ENCODE data around the gene FIP1L1.
A peak's percentile ranks its signal among the peaks of the same experiment; 100 is the strongest.
"Not testable (repeated sequence)": the region's sequence is repeated elsewhere in the genome, so short reads cannot be mapped to it uniquely, and the experiment has no call there.

The FIP1L1 gene, protein sequence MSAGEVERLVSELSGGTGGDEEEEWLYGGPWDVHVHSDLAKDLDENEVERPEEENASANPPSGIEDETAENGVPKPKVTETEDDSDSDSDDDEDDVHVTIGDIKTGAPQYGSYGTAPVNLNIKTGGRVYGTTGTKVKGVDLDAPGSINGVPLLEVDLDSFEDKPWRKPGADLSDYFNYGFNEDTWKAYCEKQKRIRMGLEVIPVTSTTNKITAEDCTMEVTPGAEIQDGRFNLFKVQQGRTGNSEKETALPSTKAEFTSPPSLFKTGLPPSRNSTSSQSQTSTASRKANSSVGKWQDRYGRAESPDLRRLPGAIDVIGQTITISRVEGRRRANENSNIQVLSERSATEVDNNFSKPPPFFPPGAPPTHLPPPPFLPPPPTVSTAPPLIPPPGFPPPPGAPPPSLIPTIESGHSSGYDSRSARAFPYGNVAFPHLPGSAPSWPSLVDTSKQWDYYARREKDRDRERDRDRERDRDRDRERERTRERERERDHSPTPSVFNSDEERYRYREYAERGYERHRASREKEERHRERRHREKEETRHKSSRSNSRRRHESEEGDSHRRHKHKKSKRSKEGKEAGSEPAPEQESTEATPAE

DNA sequence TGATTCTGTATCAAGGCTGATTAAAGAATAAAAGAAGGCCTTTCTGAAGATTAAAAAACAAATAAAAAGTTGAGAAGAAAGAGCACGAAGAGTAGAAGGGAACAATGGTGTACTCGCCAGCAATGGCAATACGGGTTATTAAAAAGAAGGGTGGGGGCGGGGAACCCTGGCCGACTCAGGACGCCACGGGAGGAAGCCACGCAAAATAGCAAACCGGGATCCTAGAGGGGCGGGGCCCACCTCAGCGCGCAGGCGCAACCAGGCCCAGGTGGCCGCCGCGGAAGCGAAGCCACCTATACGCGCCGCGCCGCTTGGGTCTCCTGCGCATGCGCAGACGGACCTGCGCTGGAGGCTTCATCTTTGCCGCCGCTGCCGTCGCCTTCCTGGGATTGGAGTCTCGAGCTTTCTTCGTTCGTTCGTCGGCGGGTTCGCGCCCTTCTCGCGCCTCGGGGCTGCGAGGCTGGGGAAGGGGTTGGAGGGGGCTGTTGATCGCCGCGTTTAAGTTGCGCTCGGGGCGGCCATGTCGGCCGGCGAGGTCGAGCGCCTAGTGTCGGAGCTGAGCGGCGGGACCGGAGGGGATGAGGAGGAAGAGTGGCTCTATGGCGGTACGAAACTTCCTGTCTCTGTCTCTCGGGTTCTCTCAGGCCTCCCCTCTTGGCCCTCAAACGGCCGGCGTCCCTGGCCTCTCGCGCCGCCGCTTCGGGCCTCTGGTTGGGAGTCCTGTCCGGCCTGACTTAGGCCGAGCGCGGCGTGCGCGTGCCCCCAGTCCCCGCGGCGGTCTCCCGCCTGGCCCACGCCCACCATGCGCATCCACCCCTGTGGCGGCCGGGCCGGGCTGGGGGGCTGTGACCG lies at the start of gene FIP1L1:
FIP1L1 (plus strand) TSS at position 323 of the 852 bp plus-strand sequence; CDS start at position 521, 198 bp downstream.
- DNase-seq, result peak; percentile 96

DNA sequence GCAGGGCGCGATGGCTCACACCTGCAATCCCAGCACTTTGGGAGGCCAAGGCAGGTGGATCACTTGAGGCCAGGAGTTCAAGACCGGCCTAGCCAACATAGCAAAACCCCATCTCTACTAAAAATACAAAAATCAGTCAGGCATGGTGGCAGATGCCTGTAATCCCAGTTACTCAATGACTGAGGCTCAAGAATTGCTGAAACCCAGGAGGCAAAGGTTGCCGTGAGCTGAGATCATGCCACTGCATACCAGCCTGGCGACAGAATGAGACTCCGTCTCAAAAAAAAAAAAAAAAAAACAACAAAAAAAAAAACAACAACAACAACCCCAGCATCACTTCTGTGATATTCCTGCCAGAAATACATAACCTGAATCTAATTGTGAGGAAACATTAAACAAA lies 42.5 kb upstream of the FIP1L1 start:
- not testable (repeated sequence) for DNase-seq

DNA sequence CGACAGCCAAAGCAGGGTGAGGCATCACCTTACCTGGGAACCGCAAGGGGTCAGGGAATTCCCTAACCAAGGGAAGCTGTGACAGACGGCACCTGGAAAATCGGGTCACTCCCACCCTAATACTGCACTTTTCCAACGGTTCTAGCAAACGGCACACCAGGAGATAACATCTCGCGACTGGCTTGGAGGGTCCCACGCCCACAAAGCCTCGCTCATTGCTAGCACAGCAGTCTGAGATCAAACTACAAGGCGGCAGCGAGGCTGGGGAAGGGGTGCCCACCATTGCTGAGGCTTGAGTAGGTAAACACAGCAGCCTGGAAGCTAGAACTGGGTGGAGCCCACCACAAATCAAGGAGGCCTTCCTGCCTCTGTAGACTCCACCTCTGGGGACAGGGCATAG lies 37.3 kb upstream of the FIP1L1 start:
- DNase-seq, result not testable (repeated sequence)

DNA sequence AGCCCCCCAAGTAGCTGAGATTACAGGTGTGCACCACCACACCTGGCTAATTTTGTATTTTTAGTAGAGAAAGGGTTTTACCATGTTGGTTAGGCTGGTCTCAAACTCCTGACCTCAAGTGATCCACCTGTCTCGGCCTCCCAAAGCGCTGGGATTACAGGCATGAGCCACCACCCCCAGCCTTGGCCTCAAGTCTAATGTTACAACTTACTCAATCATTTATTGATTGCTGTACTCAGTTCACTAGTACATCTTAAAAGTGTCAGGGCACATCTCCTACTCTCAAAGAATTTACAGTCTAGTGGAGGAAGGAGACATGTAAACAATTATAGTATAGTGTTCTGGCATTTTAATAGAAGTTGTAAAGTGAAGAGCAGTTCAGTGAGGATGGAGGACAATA lies 31.0 kb upstream of the FIP1L1 start:
- not testable (repeated sequence) for DNase-seq

DNA sequence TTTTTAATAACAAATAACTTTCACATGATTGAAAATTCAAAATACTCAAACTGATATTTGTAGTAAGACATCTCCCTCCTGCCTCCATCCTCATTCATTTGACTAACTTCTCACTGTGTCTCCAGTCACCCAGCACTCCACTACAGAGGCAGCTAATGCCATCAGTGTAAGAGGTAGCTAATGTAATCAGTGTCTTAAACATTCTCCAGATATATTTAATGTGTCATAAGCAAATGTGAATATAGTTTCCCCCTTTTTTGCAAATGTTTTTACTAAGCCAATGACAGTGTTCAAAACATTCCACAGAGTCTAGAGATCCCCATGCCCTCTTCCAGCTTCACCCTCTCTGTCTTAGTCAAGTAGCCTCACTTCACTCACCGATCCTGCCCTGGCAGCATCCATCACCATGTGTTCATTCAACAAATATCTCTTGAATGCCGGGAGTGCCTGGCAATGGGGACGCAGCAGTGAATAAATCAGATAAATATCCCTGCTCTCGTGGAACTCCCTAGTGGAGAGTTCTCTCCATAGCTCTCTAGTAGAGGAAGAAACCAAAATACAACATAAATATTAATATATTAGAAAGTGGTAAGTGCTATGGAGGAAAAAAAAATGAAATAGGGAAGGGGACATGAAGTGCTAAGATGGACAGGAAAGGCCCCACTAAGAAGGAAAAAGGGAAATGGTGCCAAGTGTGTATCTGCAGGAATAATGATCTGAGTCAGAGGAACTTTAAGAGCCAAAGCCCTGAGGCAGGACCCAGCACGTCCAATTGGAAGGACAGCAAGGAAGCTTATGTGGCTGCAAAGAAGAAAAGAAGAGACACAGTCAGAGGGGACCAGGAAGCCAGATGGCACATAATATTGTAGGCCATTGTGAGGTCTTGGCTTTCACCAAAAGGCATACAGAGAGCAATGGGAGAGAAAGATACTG lies 30.3 kb upstream of the FIP1L1 start:
- DNase-seq, result no peak

DNA sequence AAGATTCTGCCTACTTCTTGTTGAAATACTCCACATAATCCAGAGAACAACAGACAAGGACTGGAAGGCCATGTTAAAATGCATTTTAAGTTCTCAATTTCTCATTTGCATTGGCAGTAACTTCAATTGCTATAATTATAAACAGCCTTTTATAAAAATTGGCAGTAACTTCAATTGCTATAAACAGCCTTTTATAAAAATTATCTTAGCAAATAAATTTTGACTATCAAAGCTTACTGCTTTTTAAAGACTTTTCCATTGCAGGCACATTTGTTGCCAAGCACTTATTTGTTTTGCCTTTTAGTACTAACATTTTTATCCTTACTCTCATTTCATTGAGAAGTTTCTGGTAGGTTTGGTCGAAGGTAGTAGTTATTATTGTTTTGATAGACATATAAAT lies 29.4 kb upstream of the FIP1L1 start:
- DNase-seq, result no peak

DNA sequence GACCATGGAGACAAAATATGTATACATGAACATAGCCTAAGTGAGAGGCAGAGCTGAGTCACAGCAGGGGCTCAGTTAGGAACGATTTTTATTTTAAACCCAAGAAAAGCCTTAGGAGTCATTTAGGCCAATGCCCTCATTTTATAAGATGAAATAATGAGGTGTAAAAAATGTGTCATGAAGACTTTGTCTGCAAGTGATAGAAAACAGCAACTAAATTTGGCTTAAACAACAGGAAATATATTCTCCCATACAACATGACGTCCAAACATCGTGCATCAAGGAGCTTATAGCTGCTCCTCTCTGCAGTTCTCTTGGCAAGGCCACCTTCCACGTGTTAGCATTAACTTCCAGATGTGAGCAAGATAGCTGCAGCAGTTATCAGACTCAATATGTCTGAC lies 28.4 kb upstream of the FIP1L1 start:
- DNase-seq, result no peak

DNA sequence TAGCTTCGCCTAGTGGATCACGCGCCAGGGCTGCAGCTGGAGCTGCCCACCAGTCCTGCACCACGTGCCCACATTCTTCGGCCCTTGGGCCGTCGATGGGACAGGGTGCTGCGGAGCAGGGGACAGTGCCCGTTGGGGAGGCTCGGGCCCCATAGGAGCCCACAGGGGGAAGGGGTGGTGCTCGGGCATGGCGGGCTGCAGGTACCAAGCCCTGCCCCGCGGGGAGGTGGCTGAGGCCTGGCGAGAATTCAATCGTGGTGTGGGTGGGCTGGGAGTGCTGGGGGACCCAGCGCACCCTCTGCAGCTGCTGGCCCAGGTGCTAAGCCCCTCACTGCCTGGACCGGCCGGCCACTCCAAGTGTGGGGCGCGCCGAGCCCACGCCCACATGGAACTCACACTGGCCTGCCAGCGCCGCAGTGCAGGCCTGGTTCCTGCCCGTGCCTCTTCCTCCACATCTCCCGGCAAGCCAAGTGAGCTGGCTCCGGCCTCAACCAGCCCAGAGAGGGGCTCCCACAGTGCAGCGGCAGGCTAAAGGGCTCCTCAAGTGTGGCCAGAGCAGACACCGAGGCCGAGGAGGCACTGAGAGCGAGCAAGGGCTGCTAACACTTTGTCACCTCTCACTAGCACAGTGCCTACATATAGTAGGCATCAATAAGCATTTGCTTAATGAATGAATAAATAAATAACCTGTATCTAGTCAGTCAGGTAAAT lies 23.3 kb upstream of the FIP1L1 start:
- DNase-seq, result no peak

DNA sequence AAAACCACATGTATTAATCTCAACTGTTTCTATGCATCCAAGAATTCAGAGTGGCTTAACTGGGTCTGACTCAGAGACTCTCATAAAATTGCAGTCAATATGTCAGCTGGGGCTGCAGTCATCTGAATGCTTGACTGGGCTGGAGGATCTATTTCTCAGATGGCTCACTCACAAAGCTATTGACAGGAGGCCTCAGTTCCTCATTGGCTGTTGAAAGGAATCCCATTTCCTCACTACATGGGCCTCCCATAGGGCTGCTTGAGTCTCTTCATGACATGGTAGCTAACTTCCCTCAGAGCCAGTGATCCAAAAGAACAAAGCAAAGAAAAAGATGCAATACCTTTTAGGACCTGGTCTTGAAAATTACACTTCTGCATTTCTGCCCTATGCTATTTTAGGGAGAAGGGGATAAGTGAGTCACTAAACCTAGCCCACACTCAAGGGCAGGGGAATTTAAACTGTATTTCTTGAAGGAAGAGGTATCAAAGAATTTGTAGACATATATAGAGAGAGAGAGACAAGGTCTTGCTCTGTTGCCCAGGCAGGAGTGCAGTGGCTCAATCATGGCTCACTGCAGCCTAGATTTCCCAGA lies 21.4 kb upstream of the FIP1L1 start:
- DNase-seq, result no peak

DNA sequence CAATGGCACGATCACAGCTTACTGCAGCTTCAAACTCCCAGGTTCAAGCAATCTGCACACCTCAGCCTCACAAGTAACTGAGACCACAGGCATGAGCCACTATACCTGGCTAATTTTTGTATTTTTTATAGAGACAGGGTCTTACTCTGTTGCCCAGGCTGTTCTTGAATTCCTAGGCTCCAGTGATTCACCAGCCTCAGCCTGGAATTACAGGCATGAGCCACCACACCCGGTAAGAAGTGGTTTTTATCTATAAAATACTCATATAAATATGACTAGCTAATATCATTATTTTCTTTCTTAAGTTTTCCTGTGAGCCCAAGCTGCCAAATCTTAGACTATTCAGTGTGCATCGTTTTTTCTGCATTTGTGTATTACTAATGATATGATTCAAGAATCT lies 16.0 kb upstream of the FIP1L1 start:
- no peak for DNase-seq

DNA sequence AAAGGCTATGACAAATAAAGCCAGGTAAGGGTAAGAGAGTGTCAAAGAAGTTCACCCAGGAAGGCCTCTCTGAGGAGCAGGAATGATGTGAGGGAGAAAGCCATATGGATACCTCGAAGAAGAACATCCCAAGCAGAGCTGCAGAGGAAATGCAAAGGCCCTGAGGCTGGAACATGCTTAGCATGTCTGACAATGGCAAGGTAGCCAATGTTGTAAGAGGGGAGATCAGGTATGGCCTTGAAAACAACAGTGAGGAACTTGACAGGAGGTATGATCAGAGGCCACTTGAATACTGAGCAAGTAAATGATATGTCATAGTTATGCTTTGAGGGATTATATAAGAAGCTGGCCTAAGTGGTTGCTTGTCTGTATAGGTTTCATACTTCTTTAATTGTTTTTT lies 15.3 kb upstream of the FIP1L1 start:
- no peak for DNase-seq

DNA sequence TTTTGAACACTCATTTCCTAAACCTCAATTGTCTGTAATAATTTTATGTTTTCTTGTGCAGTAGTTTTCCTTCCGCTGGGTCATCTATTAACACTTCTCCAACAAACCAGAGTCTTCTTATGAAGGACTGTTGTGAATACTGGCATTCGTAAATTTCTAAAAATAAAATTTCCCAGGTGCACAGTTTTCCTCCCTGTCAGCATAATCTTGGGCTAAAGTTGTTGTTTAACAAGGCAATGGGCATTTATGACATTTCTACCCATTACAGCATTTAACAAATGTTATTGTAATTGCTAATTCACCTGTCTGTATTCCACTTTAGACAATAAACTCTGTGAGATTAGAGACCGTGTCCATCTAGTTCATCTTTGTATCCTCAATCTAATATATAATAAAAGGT lies 12.8 kb upstream of the FIP1L1 start:
- no peak for DNase-seq

DNA sequence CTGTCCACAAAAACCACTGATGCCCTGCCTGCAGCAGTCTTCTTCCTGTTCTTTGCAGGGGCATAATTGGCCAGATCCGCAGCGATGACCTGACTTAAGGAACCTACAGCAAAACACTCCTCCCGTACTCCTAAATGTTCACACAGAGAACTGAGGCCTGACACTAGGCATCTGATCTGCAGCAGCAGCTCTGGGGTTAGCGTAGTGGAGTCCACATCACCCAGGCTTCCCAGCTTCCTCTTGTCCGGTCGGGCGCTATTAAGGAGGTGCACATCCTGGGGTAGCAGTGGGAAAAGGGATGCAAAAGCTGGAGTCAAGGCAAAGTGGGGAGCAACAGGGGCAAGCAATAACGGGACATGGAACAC lies 12.3 kb upstream of the FIP1L1 start:
- DNase-seq, result no peak

DNA sequence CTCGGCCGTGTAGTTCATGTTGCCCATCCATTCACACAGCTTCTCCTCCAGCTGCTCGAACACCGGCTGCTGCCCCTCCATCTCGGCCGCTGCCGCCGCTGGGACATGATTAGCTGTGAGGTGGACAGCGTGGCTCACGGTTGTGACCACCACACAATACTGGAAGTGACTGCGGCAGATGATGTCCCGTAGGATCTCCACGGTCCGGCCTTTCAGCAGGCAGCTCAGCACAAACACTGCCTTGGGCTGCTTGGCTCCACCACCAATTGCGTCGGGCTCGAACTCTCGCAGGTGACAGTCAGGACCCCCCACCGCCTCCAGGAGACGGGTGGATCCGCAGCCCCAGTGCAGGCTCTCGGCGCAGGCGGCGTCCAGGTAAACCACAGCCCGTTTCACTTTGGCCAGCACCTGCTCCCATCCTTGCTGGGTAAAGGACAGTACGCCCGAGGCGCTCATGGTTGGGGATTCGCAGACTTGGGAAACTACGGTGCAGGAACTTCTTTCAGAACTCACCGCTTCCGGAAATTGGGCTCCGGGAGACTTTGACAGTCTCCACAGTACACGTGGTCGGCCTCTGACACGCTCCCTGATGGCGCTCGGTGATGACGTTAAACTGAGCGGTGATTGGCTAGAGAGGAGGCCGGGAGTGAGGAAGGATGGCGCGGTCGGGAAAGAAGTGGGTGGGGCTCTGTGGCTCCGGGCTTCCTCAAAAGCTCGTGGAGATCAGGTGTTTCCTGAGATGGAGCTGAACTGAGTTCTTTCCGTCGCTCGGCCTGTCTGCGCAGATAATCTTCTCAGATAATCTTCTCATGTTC lies 11.7 kb upstream of the FIP1L1 start, which contains the start of gene SCFD2:
SCFD2 (minus strand) TSS at position 576 of the 815 bp plus-strand sequence.
- peak; percentile 97 for DNase-seq

DNA sequence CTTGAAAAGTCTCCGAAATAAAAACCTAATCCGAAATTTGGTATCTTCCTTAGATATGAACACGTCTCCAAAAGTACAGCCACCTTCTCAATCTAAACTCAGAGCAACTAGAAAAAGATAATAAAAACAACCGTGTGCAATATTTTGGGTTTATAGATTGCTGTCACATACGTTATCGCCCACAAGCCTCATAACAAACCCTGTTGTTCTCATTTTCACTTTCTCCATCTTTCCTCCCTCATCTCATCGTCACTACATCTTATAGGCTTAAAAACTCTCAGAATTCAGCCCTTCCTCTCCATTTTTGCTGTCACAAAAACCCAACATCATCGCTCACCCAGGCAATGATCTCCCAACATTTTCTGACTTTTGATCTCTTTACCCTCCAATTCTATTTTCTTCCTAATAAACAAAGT lies 11.1 kb upstream of the FIP1L1 start:
- no peak for DNase-seq

DNA sequence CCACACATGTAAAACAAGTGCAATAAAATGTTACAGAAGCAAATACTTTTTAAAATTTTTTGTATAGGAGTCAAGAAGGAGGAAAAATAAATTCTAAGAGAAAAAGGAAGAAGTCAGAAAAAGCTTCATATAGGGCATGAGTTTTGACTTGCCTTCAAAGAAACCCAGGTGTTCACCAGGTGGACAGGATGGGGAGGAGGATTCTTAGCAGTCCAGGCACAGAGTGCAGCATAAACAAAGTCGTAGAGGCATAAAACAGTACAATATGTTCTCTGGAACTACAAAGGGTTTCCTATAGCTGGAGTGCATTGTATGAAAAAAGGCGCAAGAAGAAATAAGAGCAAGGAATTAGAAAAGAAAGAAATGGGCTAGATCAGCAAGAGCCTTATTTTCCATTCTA lies 9.7 kb upstream of the FIP1L1 start:
- no peak for DNase-seq

DNA sequence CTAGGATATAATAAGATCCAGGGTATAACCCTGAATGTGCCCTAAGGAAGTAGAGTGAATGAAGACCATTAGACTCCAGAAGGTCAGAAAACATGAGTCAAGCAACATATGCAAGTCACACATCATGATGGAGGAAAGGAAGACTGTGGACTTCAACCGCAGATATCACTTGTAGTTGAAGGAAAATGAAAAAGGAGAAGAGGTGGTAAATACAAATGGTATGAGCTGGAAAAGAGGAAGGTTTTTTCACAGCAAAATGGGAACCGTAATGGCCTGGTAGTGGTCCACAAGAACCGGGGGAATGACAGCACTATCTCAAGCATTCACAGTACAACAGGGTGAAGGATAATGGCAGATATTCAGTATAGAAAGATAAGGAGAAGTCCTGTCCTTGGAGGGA lies 6.4 kb upstream of the FIP1L1 start:
- no peak for DNase-seq

DNA sequence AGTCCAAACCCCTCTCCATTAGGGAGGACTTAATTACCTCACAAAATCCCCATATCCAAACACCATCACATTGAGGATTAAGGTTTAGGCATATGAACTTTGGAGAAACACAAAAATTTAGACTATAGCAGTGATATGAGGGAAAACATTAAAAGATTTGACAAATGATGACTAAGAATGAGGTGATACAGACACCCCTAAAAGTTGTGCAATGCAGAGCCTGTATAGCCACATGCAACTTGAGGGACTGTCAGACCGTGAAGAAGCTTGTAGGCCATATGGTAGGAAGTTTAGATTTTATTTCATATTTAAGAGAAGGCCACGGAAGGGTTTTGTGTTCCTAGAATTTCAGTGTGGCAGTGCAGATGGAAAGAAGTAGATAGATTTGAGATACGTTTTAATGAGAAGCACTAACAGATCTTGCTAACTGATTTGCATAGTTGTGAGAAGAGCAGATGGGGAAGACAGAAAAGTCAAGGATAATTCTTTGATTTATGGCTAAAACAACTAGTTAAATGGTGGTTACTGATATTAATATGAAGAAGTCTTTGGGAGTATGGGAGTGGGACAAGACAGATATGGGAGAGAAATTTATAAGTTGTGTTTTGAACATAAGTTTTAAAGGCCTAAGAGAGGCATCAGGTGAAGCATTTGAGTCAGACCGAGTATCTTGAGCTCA lies 5.5 kb upstream of the FIP1L1 start:
- DNase-seq, result no peak

DNA sequence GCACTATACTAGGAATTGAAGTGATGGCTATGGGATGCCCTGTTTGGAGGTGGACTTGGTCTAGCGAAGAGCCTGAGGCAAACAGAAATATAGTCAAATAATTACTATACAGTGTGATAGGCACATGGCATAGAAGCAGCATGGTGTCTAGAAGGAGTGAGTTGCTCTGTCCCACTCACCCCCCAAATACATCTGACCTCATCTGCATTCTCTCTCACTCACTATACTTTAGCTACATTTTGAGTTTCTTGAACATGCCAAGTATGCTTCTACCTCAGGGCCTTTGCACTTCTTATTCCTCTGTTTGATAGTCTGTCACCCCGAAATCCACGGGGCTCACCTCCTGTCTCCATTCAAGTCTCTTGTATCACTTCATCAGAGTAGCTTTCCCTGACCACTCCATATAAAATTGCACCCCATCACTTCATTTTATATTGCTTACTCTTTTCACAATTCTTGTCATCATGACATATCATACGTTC lies 2.6 kb upstream of the FIP1L1 start:
- DNase-seq, result no peak

DNA sequence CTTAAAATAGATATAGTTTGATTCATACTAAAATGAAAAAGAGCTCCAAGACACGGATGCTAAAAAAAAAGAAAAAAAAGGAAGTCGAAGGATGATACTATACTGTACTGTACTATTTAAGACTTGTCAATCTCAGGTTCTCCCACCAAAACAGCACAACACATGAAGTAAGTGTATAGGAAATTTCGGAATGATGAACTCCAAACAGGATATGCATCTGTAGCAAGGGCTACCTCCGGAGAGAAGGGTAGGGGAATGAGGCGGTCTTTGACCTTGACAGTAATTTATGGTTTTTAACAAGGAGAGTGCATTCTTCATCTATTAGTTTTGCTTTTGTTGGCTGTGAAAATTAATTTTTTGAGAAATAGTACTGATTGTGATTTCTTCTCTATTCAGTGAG lies 541 bp upstream of the FIP1L1 start:
- DNase-seq, result no peak

Measured in CD4-positive, alpha-beta T cell treated with Interleukin-17A for 1 hour (primary cell).